ENCODE data around the gene EDRF1.
"Not testable (repeated sequence)": the region's sequence is repeated elsewhere in the genome, so short reads cannot be mapped to it uniquely, and the experiment has no call there.

EDRF1 gene, protein sequence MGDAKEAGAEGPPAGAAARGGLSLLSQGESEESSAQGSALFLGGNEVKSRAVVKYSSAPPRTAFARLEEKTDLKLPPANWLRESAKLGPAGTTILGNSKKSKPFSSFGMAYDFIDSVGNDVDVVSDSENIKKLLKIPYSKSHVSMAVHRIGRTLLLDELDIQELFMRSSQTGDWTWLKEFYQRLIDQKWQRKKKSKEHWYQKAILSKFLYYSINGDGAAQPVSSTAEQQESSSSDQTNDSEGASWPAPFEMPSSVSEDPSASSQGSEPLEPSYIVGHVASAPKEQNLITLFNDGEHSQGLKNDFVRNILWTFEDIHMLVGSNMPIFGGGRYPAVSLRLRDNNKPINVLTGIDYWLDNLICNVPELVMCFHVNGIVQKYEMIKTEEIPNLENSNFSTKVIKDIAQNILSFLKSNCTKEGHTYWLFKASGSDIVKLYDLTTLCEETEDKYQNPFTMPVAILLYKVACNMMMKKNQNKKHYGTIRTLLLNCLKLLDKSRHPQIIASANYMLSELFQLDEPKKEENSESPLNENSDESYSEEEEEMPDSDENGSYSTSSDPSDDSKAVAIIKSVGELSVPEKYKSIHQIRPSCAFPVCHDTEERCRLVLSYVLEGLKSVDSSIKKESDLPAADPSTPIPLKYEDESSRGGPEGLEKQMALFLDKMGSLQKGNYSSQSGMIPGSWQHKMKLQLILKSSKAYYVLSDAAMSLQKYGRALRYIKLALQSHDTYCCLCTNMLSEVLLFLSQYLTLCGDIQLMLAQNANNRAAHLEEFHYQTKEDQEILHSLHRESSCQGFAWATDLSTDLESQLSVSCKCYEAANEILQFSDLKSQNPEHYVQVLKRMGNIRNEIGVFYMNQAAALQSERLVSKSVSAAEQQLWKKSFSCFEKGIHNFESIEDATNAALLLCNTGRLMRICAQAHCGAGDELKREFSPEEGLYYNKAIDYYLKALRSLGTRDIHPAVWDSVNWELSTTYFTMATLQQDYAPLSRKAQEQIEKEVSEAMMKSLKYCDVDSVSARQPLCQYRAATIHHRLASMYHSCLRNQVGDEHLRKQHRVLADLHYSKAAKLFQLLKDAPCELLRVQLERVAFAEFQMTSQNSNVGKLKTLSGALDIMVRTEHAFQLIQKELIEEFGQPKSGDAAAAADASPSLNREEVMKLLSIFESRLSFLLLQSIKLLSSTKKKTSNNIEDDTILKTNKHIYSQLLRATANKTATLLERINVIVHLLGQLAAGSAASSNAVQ

DNA sequence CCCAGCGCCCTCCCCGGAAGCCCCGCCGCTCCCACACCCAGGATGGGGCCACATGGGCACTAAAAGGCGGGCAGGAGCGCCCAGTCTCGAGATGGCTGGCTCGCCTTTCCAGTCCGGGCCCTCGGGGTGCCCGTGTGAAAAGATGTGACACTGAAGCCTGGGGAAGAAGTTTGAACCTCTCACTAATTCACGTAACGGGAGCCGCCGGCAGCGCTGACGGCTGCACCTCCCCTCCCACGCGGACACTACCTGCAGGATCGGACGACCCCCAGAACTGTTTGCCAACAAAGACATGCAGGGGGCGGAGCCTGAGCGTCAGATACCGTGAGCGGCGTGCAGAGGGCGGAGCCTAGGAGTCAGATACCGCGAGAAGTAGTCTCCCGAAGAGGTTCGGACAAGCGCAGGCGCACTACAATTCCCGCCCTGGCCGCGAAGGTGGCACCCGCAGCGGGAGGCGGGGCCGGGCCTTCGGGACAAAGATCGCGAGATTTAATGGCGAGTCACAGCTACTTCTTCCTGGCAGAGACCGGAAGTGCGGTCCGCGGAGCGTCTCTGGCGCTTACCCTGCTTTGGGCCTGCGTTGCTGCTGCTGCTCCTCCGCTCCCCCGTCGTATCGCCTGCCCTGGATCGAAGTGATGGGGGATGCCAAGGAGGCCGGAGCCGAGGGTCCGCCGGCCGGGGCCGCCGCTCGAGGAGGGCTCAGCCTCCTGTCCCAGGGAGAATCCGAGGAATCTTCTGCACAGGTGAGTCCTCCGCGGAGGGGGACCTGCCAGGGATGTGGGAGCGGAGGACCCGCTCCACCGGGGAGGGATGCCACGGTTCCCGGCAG is at the start of gene EDRF1:
Gene EDRF1, plus strand, starts transcription at position 537 of the 829 bp plus-strand sequence. Its CDS starts 99 bp downstream, at position 636.
- DNase-seq: peak; percentile 82

DNA sequence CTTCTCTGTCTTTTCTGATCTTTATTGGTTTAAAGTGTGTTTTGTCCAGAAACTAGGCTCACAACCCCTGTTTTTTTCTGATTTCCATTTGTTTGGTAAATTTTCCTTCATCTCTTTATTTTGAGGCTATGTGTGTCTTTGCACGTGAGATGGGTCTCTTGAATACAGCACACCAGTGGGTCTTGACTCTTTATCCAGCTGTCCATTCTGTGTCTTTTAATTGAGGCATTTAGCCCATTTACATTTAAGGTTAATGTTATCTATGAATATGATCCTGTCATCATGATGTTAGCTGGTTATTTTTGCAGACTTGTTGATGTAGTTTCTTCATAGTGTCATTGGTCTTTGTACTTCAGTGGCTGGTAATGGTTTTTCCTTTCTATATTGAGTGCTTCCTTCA is 46.6 kb upstream of the EDRF1 start:
- DNase-seq: no peak

DNA sequence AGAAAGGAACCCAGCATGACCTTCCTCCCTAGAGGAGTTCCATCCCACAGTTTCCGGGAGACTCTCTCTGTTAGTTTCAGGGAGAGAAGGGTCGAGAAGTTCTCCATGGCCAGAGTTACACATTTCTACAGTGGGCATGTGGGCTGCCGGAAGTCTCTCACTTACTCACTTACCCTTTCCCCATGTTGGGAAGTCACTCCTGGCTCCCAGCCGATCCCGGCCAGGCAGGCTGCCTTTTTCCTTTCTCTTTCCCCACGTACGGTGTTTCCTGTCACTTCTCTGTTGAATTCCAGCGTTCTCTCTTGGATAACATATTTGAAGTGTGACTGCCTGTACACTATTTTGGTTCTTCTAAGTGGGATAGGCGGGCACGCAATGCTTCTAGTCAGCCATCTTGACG is 40.1 kb upstream of the EDRF1 start:
- DNase-seq: no peak

DNA sequence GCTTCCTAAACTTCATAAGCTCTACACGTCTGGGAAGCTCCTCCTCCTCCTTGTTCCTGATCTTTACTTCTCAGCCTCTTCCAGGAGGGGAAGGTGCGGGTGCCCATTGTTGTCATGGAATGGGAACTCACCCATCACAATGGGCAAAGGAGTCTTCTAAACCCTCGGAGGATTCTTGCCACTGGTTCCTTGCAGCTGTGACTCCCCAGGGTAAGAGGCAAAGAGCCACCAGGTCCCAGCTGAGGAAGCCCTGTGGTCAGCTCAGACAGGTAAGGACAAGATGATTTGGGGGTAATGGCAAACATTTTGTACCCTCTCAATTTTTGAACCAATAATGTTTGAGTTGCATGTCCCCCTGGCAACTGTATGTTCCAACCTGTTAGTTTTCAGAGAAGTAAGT is 36.4 kb upstream of the EDRF1 start, which contains the start of gene TEX36:
Gene TEX36, minus strand, starts transcription at position 101 of the 400 bp plus-strand sequence. CDS start 174 bp downstream, outside the sequence.
- no peak for DNase-seq

DNA sequence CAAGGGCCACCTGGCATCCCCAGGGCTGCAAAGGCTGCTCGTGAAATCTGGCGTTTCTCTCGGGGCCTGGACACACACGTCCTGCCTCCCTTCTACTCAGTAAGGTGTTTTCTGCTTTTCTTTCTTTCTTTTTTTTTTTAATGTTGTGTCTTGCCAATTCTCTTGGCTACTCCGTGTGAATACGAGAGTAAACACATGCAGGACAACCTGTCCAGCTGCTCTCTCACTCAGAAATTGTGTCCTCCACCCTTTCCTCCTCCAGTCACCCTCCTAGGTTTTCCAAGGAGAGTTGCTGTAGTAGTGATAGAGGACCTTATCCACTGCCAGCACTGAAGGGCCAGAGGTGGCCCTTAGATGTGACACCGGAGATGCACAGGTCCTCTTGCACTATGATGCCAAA is 35.7 kb upstream of the EDRF1 start:
- DNase-seq: no peak

DNA sequence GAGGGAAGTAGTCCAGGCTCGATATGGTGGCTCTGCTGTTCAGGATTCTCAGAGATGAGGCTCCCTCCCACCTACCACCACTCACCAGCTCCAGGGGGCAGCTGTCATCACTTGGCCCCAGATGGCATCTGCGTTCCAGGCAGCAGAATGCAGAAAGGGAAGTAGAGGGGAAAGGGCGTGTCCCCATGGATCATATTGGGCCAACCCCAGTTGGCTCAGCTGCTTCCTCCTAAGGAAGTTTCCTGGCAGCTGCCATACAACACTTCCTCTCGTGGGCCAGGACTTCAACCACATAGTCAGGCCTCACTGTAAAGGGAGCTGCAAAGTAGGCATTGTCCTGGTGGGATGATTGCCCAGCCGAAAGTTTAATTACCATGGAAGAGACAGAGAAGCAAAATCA is 34.9 kb upstream of the EDRF1 start:
- no peak for DNase-seq

DNA sequence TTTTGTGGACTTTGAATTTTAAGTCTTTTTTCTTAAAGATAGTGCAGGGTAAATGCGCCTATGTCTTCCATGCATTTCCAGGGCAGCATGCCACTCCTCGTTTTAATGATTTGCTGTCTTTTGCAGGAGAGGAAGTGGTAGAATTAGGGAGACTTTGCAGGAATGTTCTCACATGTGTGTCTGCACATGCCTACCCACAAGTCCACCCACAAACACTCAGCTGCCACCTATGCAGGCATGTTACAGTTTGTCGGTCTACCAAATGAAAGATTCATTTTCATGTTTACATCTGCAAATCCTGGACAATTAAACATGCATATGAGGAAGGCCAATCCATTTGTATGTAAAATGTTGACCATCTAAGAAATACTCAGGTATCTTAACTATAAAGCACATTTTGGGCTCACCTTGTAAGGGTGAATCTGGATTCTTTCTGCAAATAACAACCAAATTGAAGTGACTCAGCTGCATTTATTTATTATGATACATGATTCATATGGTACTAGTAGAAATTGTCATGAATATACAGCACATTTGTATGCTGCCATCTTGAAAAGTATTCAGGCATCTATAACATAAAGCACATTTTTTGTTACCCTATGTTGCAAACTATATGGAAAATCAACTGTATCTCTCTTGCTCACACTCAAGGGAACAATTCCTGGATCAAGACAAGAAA is 31.9 kb upstream of the EDRF1 start:
- DNase-seq: no peak

DNA sequence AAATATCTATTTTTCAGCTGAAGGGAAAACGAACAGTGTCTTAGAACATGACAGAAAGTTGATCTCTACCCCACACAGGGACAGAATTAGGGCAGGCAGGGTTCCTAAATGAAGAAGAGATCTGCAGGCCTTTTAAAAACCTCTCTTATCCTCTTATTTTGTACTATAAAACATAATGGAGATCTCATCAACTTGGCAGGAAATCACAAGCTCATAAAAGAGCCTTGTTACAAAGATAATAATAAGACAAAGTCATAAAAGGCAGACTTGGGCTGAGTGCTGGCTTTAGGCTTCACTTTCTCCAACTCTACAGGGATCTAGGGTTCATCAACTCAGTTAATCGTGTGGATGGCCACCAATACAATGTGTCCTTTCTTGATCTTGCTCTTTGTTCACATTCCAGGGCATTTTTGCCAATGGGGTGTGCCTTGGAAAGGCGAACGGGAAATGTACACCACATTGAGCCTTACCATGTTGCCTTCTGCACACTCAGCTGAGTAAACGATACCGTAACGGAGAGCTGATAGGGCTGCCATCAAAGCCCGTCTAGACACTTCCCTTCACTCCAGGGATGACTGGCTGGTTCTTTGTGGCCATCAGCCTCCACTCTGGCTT is 29.4 kb upstream of the EDRF1 start:
- no peak for DNase-seq

DNA sequence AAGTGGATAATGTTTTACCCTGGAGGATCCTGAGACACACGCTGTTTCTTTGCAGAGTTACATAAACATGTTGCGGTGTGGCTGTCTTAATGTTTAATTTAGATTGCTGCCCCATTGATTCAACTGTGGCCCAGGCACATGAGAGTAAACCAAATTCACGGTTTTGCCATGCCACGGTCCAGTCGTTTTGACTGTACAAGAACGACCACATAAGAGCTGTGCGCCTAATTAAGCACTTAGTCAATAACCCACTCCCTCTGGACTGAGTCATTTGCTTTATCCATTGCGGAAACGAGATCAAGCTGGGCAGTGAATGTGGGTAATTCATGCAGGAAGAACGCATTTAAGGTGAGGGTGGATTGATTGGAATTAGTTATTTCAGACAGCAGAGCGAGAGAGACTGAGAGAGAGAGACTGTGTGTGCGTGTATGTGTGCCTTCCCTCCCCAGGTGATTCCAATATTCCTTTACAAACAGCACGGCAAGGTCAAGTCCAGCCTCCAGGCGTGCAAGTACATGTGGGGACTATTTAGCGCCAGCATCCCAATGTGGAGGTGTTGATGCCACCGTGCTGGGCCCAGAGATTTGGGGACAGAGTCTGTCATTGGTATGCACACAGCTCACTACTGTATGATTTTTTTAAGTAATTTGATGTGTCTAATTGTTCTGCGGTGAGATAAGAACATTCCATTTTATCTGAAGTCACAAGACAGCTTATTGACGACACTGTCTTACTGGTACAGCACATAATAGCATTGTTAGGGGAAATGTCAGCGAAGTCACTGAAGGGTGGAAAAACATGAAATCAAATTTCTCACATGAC is 28.1 kb upstream of the EDRF1 start:
- no peak for DNase-seq

DNA sequence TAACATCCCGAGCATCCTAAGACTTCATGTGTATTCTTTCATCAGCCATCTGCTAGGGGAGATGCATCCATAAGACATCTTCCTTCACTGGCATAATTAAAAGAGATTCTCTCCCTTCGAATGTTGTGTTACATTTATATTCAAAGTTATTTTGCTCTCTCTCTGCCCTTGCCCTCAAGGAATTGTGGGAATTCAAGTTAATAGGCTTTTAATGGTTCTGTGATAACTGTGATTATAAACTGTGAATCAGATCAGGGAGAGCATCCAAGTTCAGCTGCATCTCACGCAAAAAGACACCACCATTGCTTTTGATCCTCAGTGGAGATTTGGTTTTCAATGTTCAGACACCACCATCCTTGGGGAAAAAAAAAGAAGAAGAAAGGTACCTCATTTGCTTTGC is 27.3 kb upstream of the EDRF1 start:
- no peak for DNase-seq

DNA sequence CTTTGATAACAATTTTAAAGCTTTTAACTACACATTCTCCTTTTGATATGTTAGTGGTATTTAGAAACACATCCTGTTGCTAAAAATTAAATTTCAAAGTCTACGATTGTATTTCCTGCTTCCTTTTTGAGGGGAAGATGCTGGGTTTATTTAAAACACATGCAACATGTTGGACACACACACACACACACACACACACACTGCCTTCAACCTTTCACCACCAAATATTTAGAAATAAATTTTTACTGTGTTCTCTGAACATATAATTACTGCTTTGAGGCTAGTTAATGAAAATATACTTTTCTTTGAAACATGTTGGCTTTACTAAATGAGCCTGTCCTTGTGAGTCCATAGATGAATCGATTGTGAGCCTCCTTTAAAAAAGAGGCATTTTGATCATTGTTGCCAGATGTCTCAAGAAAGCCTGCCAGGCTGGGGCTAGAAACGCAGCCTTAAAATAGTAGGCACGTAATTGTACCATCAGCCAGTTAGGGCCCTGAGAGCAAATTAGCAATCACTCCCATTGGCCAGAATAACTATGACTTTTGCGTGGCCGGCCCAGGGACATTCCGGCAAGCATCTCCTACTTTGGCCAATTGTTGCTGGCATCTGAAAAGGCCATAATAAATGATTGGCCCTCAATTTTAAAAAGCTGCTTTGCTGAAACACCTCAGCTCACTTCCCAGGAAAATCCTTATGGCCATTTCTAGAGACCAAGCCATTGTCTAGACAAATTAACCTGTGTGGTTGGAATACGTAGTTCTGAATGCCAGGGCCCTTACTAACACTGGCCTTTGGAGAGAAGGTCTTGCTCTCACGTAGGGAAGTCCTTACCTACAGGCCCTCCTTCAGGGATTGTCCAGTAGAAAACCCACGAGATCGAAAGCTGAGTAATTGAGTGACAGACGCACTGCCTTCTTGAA is 26.6 kb upstream of the EDRF1 start:
- DNase-seq: no peak

DNA sequence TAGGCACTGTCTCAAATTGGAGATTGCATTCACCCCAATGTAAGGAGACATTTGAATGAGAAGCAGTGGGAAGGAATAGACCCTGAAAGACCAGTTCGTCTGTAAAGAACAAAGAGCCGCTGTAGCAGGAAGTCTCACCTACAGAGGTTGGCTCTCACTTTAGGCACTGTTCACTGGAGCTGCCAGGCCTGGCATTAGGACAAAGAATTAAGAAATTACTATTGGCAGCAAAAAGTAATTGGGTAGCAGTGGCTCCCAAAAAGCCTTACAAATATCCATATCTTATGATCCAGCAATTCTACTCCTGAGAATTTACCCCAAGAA is 26.0 kb upstream of the EDRF1 start:
- DNase-seq: no peak

DNA sequence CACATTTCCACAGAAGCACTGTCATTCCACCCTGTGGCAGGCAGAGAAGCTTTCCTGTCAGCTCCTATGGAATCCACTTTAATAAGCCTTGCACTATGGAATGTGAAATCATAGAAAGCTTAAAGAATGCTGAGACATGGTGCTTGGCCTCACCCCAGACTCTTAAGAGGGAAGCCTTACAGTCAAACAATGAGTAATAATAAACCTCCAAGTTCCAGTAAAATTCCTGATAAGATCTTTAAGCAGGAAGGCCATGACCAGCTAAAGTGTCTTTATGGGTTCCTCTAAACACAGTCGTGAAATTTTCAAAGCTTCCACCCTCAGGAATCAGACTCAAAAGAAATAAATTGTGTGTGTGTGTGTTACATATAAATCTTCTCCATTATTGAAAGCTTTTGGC is 24.6 kb upstream of the EDRF1 start:
- DNase-seq: no peak

DNA sequence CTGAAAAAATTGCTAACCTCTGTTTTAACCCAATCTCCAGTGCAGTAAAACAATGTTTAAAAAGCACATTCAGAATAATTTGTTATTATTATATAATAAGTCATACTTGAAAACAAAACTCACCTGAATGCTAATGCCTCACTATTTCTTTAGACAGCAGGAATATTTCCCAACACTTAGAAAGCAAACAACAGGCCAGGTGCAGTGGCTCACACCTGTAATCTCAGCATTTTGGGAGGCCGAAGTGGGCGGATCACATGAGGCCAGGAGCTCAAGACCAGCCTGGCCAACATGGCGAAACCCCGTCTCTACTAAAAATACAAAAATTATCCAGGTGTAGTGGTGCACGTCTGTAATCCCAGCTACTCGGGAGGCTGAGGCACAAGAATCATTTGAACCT is 22.6 kb upstream of the EDRF1 start:
- DNase-seq: not testable (repeated sequence)

DNA sequence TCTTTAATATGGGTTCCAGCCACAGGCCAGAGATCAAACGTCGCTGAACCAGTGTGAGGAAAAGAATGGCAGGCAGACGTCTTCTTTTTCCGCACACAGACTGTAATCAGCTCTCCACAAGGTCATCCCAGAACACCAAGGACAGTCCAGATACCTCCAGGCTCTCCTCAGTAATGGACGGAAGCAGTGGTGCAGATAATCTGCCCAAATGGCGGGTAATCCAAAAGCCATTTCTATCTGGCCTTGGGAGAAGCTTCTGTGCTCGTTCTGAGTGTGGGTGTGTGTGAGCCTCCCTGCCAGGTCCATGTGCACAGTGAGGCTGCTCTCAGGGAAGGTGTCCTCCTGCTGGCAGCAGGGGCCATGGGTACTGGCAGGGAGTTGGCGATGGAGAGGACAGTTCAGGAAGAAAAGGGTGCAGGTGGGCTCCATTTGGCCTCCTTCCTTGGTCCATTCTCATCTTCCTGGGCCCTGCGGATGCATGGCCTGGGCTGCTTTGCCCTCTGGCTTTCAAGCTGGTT is 21.0 kb upstream of the EDRF1 start:
- DNase-seq: no peak

DNA sequence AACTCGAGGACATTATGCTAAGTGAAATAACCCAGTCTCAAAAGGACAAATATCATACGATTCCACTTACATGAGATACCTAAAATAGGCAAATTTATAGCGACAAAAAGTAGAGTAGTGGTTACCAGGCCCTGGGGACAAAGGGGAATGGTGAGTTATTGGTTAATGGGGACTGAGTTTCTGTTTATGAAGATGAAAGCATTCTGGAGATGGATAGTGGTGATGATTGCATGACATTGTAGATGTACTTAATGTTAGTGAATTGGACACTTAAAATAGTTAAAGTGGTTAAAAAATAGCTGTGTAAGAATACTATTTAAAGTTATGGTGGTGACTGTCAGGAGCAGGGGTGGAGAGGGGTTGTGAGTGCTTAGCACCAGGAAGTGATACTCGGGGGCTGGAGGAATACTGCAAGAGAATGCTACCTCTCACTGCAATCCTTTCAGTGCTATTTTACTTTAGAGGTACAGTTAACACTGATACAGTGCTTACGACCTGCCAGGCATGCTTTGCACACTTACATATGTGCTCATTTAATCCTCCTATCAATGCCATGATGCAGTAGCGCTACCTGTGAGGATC is 19.9 kb upstream of the EDRF1 start:
- DNase-seq: no peak

DNA sequence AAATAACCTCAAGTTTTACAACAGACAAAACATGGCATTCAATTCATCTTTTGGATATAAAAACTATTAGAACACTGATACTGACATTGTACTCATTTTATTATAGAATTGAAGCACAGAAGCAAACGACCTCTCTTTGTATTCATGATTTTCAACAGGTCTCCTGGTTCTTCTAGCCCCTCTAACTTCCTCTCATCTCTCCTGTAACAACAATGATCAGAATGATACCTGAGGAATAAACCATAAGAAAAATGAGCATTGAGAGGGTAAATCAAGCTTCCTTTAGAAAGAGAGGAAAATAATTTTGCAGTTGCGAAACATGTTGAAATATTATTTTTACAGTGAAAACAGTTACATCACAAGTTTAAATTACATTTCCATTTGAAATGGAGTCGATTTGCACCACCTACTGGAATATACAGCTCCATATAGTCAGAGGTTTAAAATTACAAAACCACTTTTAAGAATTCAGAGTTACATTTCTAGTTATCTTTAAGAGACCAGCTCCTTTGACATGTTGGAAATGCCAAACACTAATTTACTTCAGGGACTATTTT is 19.1 kb upstream of the EDRF1 start:
- no peak for DNase-seq

Measured in NCI-H187 treated with DMSO at 0.1 percent for 48 hours (cell line).